ENCODE results near the gene CTIF. TPM values are rescaled to one million over a fixed set of nuclear protein-coding genes. Genes with fewer than 3 reads are reported as not detected.

CTIF gene
- total RNA-seq, 1 donor from 2014 or later: 15.0 TPM

- H3K36me3 ChIP-seq (ENCODE audit: control insufficient read depth, insufficient read depth, low read length): peaks cover 12% of the 10 kb centered on the region
- H3K4me3 ChIP-seq (ENCODE audit: low read depth, low read length): no peak overlapping the region
- FAIRE-seq: no peak
- DNase-seq (ENCODE audit: low read depth): no peak
- H3K27me3 ChIP-seq (ENCODE audit: control insufficient read depth, insufficient read depth, low read length): no peaks in the 10 kb centered on the region
- TF ChIP-seq, protein P1, sequence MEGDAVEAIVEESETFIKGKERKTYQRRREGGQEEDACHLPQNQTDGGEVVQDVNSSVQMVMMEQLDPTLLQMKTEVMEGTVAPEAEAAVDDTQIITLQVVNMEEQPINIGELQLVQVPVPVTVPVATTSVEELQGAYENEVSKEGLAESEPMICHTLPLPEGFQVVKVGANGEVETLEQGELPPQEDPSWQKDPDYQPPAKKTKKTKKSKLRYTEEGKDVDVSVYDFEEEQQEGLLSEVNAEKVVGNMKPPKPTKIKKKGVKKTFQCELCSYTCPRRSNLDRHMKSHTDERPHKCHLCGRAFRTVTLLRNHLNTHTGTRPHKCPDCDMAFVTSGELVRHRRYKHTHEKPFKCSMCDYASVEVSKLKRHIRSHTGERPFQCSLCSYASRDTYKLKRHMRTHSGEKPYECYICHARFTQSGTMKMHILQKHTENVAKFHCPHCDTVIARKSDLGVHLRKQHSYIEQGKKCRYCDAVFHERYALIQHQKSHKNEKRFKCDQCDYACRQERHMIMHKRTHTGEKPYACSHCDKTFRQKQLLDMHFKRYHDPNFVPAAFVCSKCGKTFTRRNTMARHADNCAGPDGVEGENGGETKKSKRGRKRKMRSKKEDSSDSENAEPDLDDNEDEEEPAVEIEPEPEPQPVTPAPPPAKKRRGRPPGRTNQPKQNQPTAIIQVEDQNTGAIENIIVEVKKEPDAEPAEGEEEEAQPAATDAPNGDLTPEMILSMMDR (IDR thresholded peaks at IDR 0.05; ENCODE audit: insufficient read depth, low read length, severe bottlenecking): no peak
Observed at GRCh38 chr18:48555465-48555995, 16.7 kb downstream of the CTIF start.

GRCh38 chr18:48557640-48558174, 18.9 kb downstream of the CTIF start:
- TF ChIP-seq, protein P1 (IDR thresholded peaks at IDR 0.05; ENCODE audit: insufficient read depth, low read length, severe bottlenecking): no peak
- no peak overlapping the region for H3K4me3 ChIP-seq (ENCODE audit: low read depth, low read length)
- no peaks in the 10 kb centered on the region for H3K27me3 ChIP-seq (ENCODE audit: control insufficient read depth, insufficient read depth, low read length)
- H3K36me3 ChIP-seq (ENCODE audit: control insufficient read depth, insufficient read depth, low read length): peaks cover 12% of the 10 kb centered on the region
- DNase-seq (ENCODE audit: low read depth) (no peak), FAIRE-seq (no peak)

DNA sequence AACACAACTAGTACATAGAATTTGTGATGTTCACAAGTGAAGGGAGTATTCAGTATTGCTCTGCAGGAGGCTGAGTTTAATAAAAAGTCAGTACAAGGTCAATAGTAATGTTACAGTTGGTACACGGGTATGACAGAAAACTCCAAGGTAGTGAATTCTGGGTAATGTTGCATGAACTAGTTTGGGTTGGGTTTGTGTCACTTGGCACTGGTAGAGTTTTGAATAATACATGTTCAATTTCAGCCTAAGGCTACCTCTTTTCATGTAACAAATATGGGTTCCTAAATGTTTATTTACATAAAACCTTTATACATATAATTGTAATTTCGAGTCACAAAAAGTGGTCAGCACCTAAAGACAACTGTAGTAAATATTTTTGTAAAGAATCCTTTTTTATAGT, 19.4 kb downstream of the CTIF start:
- Histone ChIP-seq H3K27me3 (ENCODE audit: control insufficient read depth, insufficient read depth, low read length) (no peaks in the 10 kb centered on the region), H3K4me3 (ENCODE audit: low read depth, low read length) (no peak overlapping the region), H3K36me3 (ENCODE audit: control insufficient read depth, insufficient read depth, low read length) (peaks cover 10% of the 10 kb centered on the region)
- FAIRE-seq: no peak
- TF ChIP-seq, protein P1 (IDR thresholded peaks at IDR 0.05; ENCODE audit: insufficient read depth, low read length, severe bottlenecking): no peak
- no peak for DNase-seq (ENCODE audit: low read depth)

GRCh38 chr18:48560491-48560890, 21.7 kb downstream of the CTIF start:
- H3K36me3 ChIP-seq (ENCODE audit: control insufficient read depth, insufficient read depth, low read length): peaks cover 7% of the 10 kb centered on the region
- H3K27me3 ChIP-seq (ENCODE audit: control insufficient read depth, insufficient read depth, low read length): no peaks in the 10 kb centered on the region
- DNase-seq (ENCODE audit: low read depth) (no peak), FAIRE-seq (no peak)
- TF ChIP-seq, protein P1 (IDR thresholded peaks at IDR 0.05; ENCODE audit: insufficient read depth, low read length, severe bottlenecking): no peak
- H3K4me3 ChIP-seq (ENCODE audit: low read depth, low read length): no peak overlapping the region

DNA sequence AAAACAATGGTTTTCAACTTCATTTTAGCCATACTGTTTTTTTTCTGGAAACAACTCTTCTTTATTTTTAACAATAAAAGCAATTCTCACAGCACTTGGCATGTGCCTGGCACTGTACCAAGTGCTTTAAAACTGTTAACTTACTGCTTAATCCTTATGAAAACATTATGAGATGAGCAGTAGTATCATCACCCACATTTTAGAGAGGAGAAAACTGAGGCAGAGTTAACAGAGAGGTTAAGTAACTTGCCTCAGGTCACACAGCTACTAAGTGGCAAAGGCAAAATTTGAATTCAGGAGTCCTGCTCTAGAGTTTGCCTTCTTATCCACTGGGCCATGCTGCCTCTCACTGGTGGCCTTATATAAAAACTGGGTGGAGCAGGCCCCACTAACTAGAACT, 23.2 kb downstream of the CTIF start:
- Histone ChIP-seq H3K27me3 (ENCODE audit: control insufficient read depth, insufficient read depth, low read length) (no peaks in the 10 kb centered on the region), H3K4me3 (ENCODE audit: low read depth, low read length) (no peak overlapping the region), H3K36me3 (ENCODE audit: control insufficient read depth, insufficient read depth, low read length) (peaks cover 4% of the 10 kb centered on the region)
- FAIRE-seq: no peak
- DNase-seq (ENCODE audit: low read depth): no peak
- TF ChIP-seq, protein P1 (IDR thresholded peaks at IDR 0.05; ENCODE audit: insufficient read depth, low read length, severe bottlenecking): no peak

GRCh38 chr18:48563027-48563426, 24.2 kb downstream of the CTIF start:
- FAIRE-seq: no peak
- H3K36me3 ChIP-seq (ENCODE audit: control insufficient read depth, insufficient read depth, low read length): peaks cover 4% of the 10 kb centered on the region
- TF ChIP-seq, protein P1 (IDR thresholded peaks at IDR 0.05; ENCODE audit: insufficient read depth, low read length, severe bottlenecking): no peak
- H3K4me3 ChIP-seq (ENCODE audit: low read depth, low read length): no peak overlapping the region
- peak; percentile 74 for DNase-seq (ENCODE audit: low read depth)
- no peaks in the 10 kb centered on the region for H3K27me3 ChIP-seq (ENCODE audit: control insufficient read depth, insufficient read depth, low read length)
